GM23248 (cell line): ENCODE data around the gene ZFYVE21. TPM values are rescaled to one million over a fixed set of nuclear protein-coding genes. Genes with fewer than 3 reads are reported as not detected.
A peak's percentile ranks its signal among the peaks of the same experiment; 100 is the strongest.

ENCODE experiments used
- DNase-seq: peaks from one replicate; pipeline ENCODE4 v3.0.0-alpha.2; 2015
- H2AFZ ChIP-seq: fragments of 200-600 bp; sonication (generic); 2 replicates; pipeline ENCODE4 v1.6.1; 2016; ENCODE audit warnings: antibody characterized with exemption
- H3F3A ChIP-seq: fragments of 200-600 bp; sonication (generic); 2 replicates; pipeline ENCODE4 v1.6.1; 2016; ENCODE audit warnings: mild to moderate bottlenecking, antibody characterized with exemption, mixed run types; ENCODE audit not compliant: insufficient read depth
- H3K27ac ChIP-seq: fragments of 200-600 bp; sonication (generic); 2 replicates; pipeline ENCODE4 v1.5.1; 2016; ENCODE audit warnings: mild to moderate bottlenecking
- H3K27me3 ChIP-seq: fragments of 200-600 bp; sonication (generic); replicated peaks from 2 replicates; pipeline ENCODE4 v1.6.1; 2016; ENCODE audit warnings: mild to moderate bottlenecking; ENCODE audit not compliant: insufficient read depth
- H3K36me3 ChIP-seq: fragments of 200-600 bp; sonication (generic); 2 replicates; pipeline ENCODE4 v1.6.1; 2016; ENCODE audit warnings: low read depth, mild to moderate bottlenecking
- H3K4me1 ChIP-seq: fragments of 200-600 bp; sonication (generic); 2 replicates; pipeline ENCODE4 v1.6.1; 2016; ENCODE audit warnings: mild to moderate bottlenecking; ENCODE audit not compliant: insufficient read depth
- H3K4me2 ChIP-seq: fragments of 200-600 bp; sonication (generic); one replicate; pipeline ENCODE4 v1.6.1; 2016; ENCODE audit warnings: mild to moderate bottlenecking; ENCODE audit not compliant: unreplicated experiment
- H3K4me3 ChIP-seq: fragments of 200-600 bp; sonication (generic); 2 replicates; pipeline ENCODE4 v1.5.1; 2016; ENCODE audit warnings: mild to moderate bottlenecking
- H3K79me2 ChIP-seq: fragments of 200-600 bp; sonication (generic); 2 replicates; pipeline ENCODE4 v1.6.1; 2016; ENCODE audit warnings: mild to moderate bottlenecking; ENCODE audit not compliant: insufficient read depth
- H3K9ac ChIP-seq: fragments of 200-600 bp; sonication (generic); 2 replicates; pipeline ENCODE4 v1.6.1; 2016; ENCODE audit warnings: mild to moderate bottlenecking
- H3K9me2 ChIP-seq: fragments of 200-600 bp; sonication (generic); 2 replicates; pipeline ENCODE4 v1.6.1; 2016; ENCODE audit warnings: mixed run types, mild to moderate bottlenecking, moderate library complexity; ENCODE audit not compliant: insufficient read depth
- H3K9me3 ChIP-seq: fragments of 200-600 bp; sonication (generic); one replicate; pipeline ENCODE4 v1.6.1; 2017; ENCODE audit warnings: low read depth
- H4K20me1 ChIP-seq: fragments of 200-600 bp; sonication (generic); 2 replicates; pipeline ENCODE4 v1.6.0; 2016; ENCODE audit not compliant: insufficient read depth
- EZH2 ChIP-seq: fragments of 200-600 bp; sonication (generic); IDR thresholded peaks from 2 replicates; pipeline ENCODE4 v1.6.1; 2018; ENCODE audit warnings: antibody characterized with exemption, mild to moderate bottlenecking; ENCODE audit not compliant: insufficient read depth, poor library complexity, severe bottlenecking
- EZH2phosphoT487 ChIP-seq: fragments of 200-600 bp; sonication (generic); IDR thresholded peaks from 2 replicates; pipeline ENCODE4 v1.6.1; 2018; ENCODE audit warnings: antibody characterized with exemption, moderate library complexity, mild to moderate bottlenecking, low read depth; ENCODE audit not compliant: insufficient read depth
- WGBS, 2 experiments: methylation state at CpG; one replicate each; pipeline ENCODE4 v1.1.6; 2015 to 2017; ENCODE audit warnings: low lambda C conversion rate in 2 of 2, low coverage in 1 of 2; ENCODE audit errors: missing lambda C conversion rate in 2 of 2; 5-methylcytosine and 5-hydroxymethylcytosine counted together
- in situ Hi-C: fragments of 300-500 bp; cut with MboI; formaldehyde crosslinking; loops from 2 replicates; pipeline ENCODE4 v1.15.0; 2020
- polyA plus RNA-seq: library from polyadenylated mRNA; unstranded; fragments of >200 nt; fragmentation: Nextera tagmentation; extraction: Ambion mirVana; gene quantifications from 2 replicates; pipeline ENCODE4 v1.2.1, GENCODE V29; 2016
- total RNA-seq: library from RNA; depleted of rRNA; stranded (reverse); fragments of >200 nt; shearing (Covaris generic); gene quantifications from 2 replicates; pipeline ENCODE4 v1.2.3, GENCODE V29; 2014

ZFYVE21 gene
- total and polyA plus RNA-seq, 2 experiments from 2014 or later, result 77.4 to 112 TPM

DNA sequence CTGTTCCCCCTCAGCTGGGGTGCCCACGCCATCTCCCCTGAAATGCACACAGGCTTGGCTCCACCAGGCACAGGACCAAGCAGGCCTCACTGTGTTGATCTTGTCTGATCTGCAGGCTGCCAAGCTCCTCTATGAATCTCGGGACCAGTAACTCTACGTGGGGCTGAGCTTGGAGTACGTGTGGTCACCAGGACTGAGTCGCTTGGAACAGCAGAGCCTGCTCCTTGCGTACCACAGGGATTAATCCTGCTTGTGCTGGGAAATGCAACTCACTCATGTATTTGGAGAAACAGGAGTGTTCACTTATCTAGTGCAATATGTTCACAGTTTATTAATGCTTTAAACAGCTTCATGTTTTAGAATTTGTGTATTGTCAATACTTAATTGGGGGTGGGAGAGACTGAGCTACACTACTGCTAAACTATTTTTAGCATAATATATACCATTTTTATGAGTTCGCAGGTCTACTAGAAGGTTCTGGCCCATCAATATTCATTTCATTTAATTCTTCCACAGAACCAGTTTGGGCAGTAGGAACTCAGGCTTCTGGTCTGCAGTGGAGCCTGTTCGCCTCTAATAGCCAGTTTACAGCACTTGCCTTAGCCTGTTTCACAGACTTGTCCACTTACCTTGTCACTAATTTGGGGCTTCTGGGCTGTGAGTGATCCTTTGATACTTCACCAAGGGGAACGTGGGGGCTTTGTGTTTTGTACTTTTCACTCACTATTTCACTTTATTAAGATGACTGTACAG is 17.4 kb downstream of the ZFYVE21 start:
- Histone ChIP-seq H3K27me3 (no peaks in the 10 kb centered on the region), H3F3A (no peaks in the 10 kb centered on the region), H3K9ac (no peak overlapping the region), H3K4me1 (no peaks in the 10 kb centered on the region), H3K79me2 (peaks cover under 1% of the 10 kb centered on the region; the same call in 1 of the 2 replicates), H3K9me3 (no peaks in the 10 kb centered on the region), H3K4me2 (no peak overlapping the region), H2AFZ (no peak overlapping the region), H3K4me3 (no peak overlapping the region), H3K9me2 (no peaks in the 10 kb centered on the region), H4K20me1 (no peaks in the 10 kb centered on the region), H3K36me3 (peaks cover 13% of the 10 kb centered on the region; the same call in 1 of the 2 replicates), H3K27ac (no peak overlapping the region)
- TF ChIP-seq EZH2, result no peak
- TF ChIP-seq EZH2phosphoT487, result no peak
- DNase-seq, result no peak
- in situ Hi-C loops, result no loop called here
- 85 to 88% methylated on average over 9 of the region's 9 CpGs for WGBS, 2 experiments

DNA sequence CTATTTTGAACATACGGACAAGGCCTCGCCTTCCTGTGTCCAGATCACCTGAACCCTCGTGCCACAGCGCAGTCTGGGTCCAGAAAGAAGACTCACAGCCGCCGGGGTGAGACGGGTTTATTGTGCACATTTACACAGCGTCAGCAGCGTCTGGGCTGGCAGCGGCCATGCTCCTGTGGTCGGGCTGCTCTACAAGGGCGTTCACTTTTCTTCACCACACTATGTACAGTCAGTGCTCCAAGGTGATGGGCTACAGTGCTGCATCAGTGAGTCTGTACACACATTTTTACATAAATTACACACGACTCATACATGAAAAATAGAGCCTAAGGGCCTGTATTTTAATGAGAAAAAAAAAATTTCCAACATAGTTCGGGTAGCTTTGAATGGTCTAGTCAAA is 18.0 kb downstream of the ZFYVE21 start:
- DNase-seq, result peak; percentile 43
- peaks cover 13% of the 10 kb centered on the region; the same call in 1 of the 2 replicates for H3K36me3 ChIP-seq
- no peak for TF ChIP-seq EZH2phosphoT487
- no peak for TF ChIP-seq EZH2
- no peak overlapping the region for H3K4me3 ChIP-seq
- no peak overlapping the region for H3K4me2 ChIP-seq
- no peak overlapping the region for H3K9ac ChIP-seq
- no peaks in the 10 kb centered on the region for H3K9me3 ChIP-seq
- no peak overlapping the region for H2AFZ ChIP-seq
- no peaks in the 10 kb centered on the region for H3K9me2 ChIP-seq
- H3K27ac ChIP-seq, result no peak overlapping the region
- WGBS, 2 experiments, result 87 to 90% methylated on average over 14 of the region's 14 CpGs
- H3F3A ChIP-seq, result no peaks in the 10 kb centered on the region
- H3K27me3 ChIP-seq, result no peaks in the 10 kb centered on the region
- no peaks in the 10 kb centered on the region for H3K79me2 ChIP-seq
- H4K20me1 ChIP-seq, result no peaks in the 10 kb centered on the region
- H3K4me1 ChIP-seq, result no peaks in the 10 kb centered on the region
- in situ Hi-C loops, result no loop called here

DNA sequence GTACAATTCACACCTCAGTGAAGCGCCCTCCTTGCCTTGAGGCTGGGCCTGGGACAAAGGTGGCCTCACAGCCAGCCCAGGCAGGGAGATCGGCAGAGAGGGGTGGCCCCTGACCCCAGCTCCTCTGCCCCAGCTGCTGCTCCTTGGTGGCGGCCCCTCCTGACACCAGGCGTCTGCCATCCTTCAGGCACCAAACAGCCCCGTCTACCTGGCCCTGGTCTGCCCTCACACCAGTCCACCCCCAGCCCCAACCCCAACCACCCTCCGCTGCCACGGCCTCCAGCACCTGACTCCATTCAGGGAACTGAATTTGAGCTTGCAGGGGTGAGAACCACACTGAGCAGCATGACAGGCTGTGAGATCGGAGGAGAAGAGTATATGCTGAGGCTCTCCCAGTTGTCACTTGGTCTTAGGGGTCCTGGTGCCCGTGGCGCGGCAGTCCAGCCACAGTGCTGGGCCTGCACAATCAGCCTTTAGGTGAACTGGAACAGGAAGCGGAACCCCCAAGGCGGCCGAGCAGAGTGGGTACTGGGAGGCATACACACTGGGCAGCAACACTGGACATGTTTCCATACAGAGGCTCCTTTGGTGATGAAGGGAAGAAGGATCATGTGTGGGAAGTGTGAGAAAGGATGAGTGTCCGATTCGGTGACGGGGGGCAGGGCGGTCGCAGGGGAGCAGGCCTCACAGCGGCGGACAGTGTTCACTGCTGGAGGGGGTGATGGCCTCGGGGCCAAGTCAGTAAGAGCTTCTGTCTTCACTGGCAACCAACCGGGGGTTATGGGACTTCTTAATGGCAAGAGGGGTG is 18.7 kb downstream of the ZFYVE21 start:
- peaks cover 13% of the 10 kb centered on the region; the same call in 1 of the 2 replicates for H3K36me3 ChIP-seq
- no peaks in the 10 kb centered on the region for H3K9me2 ChIP-seq
- in situ Hi-C loops, result no loop called here
- no peaks in the 10 kb centered on the region for H3K27me3 ChIP-seq
- H3K27ac ChIP-seq, result no peak overlapping the region
- H3K9ac ChIP-seq, result no peak overlapping the region
- WGBS, 2 experiments, result 89 to 91% methylated on average over 21 to 23 of the region's 23 CpGs
- H3K4me1 ChIP-seq, result no peaks in the 10 kb centered on the region
- no peaks in the 10 kb centered on the region for H3K79me2 ChIP-seq
- DNase-seq, result no peak
- no peak overlapping the region for H3K4me2 ChIP-seq
- TF ChIP-seq EZH2 (no peak), EZH2phosphoT487 (no peak)
- no peaks in the 10 kb centered on the region for H4K20me1 ChIP-seq
- H3K4me3 ChIP-seq, result no peak overlapping the region
- H3K9me3 ChIP-seq, result no peaks in the 10 kb centered on the region
- H2AFZ ChIP-seq, result no peak overlapping the region
- no peaks in the 10 kb centered on the region for H3F3A ChIP-seq

DNA sequence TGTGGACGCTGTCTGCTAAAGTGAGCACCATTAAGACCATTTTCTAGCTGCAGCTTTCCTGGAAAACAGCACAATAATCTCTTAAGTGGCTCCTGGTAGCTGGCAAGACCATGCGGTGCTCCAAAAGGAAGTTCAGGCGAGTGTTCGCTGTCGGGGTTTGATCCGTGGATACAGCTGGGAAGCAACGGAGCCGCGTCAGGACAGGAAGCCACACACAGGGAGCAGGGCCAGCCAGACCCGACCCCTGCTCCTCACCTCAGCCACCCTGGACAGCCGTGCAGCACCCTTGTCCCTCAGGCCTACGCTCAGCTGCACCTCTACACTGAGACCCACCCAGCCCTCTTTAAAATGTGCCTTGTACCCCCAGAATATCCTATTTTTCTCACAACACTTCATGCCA is 19.4 kb downstream of the ZFYVE21 start:
- no peak overlapping the region for H3K9ac ChIP-seq
- no peaks in the 10 kb centered on the region for H3K9me3 ChIP-seq
- peaks cover 9% of the 10 kb centered on the region; the same call in 1 of the 2 replicates for H3K36me3 ChIP-seq
- H3K4me2 ChIP-seq, result no peak overlapping the region
- no peaks in the 10 kb centered on the region for H3K4me1 ChIP-seq
- in situ Hi-C loops, result no loop called here
- no peaks in the 10 kb centered on the region for H3K27me3 ChIP-seq
- H3K79me2 ChIP-seq, result no peaks in the 10 kb centered on the region
- TF ChIP-seq EZH2 (no peak), EZH2phosphoT487 (no peak)
- no peak for DNase-seq
- H4K20me1 ChIP-seq, result no peaks in the 10 kb centered on the region
- no peaks in the 10 kb centered on the region for H3K9me2 ChIP-seq
- H2AFZ ChIP-seq, result no peak overlapping the region
- no peak overlapping the region for H3K27ac ChIP-seq
- WGBS, 2 experiments, result 85 to 91% methylated on average over 12 of the region's 12 CpGs
- H3F3A ChIP-seq, result no peaks in the 10 kb centered on the region
- H3K4me3 ChIP-seq, result no peak overlapping the region
